ENCODE measurements around the gene MEP1B. TPM values are rescaled to one million over a fixed set of nuclear protein-coding genes. Genes with fewer than 3 reads are reported as not detected.

Gene MEP1B
- total RNA-seq, 2 donors from 2014 or later: 1.8 to 4.6 TPM

GRCh38 chr18:32259553-32259952 lies 69.7 kb downstream of the MEP1B start:
- intact Hi-C loops (cut with DNase I): no loop called here

DNA sequence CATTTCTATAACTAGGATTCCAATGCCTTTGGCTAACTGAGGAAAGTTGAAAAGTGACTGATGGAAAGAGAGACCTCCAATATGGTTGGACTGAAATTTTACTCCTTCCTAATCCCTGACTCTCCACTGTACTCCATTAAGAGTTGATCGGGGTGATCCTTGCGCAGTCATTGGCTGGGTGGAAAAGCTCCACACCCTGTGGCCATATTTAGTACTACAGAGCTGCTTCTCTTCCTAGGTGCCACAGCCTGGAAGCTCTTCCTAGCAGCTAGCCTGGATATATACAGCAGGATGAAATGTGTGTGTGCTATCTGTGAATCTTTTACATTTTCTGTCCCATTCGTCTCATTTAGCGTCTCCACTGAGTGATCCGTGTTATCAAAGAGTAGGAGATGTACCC lies 71.2 kb downstream of the MEP1B start:
- H3K9ac ChIP-seq (ENCODE audit: low read depth in 2 of 2, low read length in 2 of 2): no peak overlapping the region
- no peaks in the 10 kb centered on the region for H3K36me3 ChIP-seq
- H3K4me3 ChIP-seq: no peak overlapping the region
- peak; percentile 3 for DNase-seq
- TF ChIP-seq, protein P1, sequence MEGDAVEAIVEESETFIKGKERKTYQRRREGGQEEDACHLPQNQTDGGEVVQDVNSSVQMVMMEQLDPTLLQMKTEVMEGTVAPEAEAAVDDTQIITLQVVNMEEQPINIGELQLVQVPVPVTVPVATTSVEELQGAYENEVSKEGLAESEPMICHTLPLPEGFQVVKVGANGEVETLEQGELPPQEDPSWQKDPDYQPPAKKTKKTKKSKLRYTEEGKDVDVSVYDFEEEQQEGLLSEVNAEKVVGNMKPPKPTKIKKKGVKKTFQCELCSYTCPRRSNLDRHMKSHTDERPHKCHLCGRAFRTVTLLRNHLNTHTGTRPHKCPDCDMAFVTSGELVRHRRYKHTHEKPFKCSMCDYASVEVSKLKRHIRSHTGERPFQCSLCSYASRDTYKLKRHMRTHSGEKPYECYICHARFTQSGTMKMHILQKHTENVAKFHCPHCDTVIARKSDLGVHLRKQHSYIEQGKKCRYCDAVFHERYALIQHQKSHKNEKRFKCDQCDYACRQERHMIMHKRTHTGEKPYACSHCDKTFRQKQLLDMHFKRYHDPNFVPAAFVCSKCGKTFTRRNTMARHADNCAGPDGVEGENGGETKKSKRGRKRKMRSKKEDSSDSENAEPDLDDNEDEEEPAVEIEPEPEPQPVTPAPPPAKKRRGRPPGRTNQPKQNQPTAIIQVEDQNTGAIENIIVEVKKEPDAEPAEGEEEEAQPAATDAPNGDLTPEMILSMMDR (IDR thresholded peaks at IDR 0.05): peak; percentile 15
- intact Hi-C loops (cut with DNase I): no loop called here
- H3K4me1 ChIP-seq: no peaks in the 10 kb centered on the region
- no peak overlapping the region for H3K27ac ChIP-seq
- no peaks in the 10 kb centered on the region for H3K27me3 ChIP-seq
- no peaks in the 10 kb centered on the region for H3K9me3 ChIP-seq

More at GRCh38 chr18:32259553-32259952, 69.7 kb downstream of the MEP1B start:
- TF ChIP-seq, protein P1 (IDR thresholded peaks at IDR 0.05): no peak
- H3K27me3 ChIP-seq: no peaks in the 10 kb centered on the region
- H3K36me3 ChIP-seq: no peaks in the 10 kb centered on the region
- no peak overlapping the region for H3K9ac ChIP-seq (ENCODE audit: low read depth in 2 of 2, low read length in 2 of 2)
- H3K4me3 ChIP-seq: no peak overlapping the region
- DNase-seq: peak; percentile 84
- no peak overlapping the region for H3K27ac ChIP-seq
- no peaks in the 10 kb centered on the region for H3K4me1 ChIP-seq
- no peaks in the 10 kb centered on the region for H3K9me3 ChIP-seq

DNA sequence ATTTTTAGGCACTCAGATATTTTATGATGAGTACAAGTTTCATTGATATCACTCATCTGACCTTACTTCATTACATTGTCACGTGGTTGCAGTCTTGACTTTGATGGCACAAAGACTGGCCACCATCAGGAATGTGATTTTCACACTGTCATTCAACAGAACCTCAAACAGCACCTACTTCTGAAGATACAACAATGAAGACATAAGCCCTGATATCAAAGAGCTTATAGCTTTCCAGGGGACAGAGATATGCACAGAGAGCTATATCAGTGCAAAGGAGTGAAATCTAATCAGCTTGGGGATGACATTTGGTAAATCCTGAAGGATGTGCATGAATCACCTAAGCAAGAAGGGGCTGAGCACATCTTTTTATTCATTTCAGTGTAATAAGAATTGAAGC lies 72.3 kb downstream of the MEP1B start:
- H3K36me3 ChIP-seq: no peaks in the 10 kb centered on the region
- no peak overlapping the region for H3K4me3 ChIP-seq
- intact Hi-C loops (cut with DNase I): no loop called here
- H3K9ac ChIP-seq (ENCODE audit: low read depth in 2 of 2, low read length in 2 of 2): no peak overlapping the region
- no peaks in the 10 kb centered on the region for H3K9me3 ChIP-seq
- no peak for DNase-seq
- H3K27ac ChIP-seq: no peak overlapping the region
- no peaks in the 10 kb centered on the region for H3K4me1 ChIP-seq
- H3K27me3 ChIP-seq: no peaks in the 10 kb centered on the region
- TF ChIP-seq, protein P1 (IDR thresholded peaks at IDR 0.05): no peak

DNA sequence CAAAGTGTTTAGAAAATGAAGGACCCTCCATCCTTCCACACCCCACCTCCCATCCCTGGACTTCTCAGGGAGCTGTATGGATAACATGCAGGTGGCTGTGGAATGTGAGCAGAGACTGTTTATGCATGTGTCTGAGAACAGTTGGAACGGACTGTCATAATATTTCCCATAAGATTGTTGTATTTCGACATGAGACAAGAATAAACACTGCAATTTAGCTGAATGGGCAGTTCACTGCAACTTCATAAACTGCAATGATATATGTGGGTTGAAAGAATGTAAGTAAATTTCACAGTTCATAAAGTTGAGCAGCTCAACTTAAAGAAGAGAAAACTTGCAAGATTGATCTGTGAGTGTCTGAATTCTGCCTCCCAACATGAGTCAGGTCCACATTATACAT lies 74.6 kb downstream of the MEP1B start:
- intact Hi-C loops (cut with DNase I): no loop called here

GRCh38 chr18:32267463-32267862 lies 77.6 kb downstream of the MEP1B start:
- no peaks in the 10 kb centered on the region for H3K9me3 ChIP-seq
- intact Hi-C loops (cut with DNase I): loop anchor here (5.0 kb wide), 1 partner anchor 110 kb away; no protein-coding TSS in a partner anchor
- no peaks in the 10 kb centered on the region for H3K36me3 ChIP-seq
- TF ChIP-seq, protein P1 (IDR thresholded peaks at IDR 0.05): no peak
- H3K9ac ChIP-seq (ENCODE audit: low read depth in 2 of 2, low read length in 2 of 2): no peak overlapping the region
- no peaks in the 10 kb centered on the region for H3K4me1 ChIP-seq
- DNase-seq: no peak
- H3K27me3 ChIP-seq: no peaks in the 10 kb centered on the region
- H3K4me3 ChIP-seq: no peak overlapping the region
- no peak overlapping the region for H3K27ac ChIP-seq

More for the DNA sequence above, 74.6 kb downstream of the MEP1B start:
- Histone ChIP-seq H3K4me1 (no peaks in the 10 kb centered on the region), H3K9me3 (no peaks in the 10 kb centered on the region), H3K27ac (no peak overlapping the region), H3K27me3 (no peaks in the 10 kb centered on the region), H3K36me3 (no peaks in the 10 kb centered on the region), H3K9ac (ENCODE audit: low read depth in 2 of 2, low read length in 2 of 2) (no peak overlapping the region), H3K4me3 (no peak overlapping the region)
- peak; percentile 6 for DNase-seq
- TF ChIP-seq, protein P1 (IDR thresholded peaks at IDR 0.05): no peak

Other genes starting within 250 kb of the MEP1B start
- 10 to 100 TPM; 43.1 to 49.2 TPM for gene TRAPPC8, start 246.9 kb upstream of the MEP1B start, total RNA-seq
- 10 to 100 TPM in 1 of 2 donors, 1 to 10 TPM in 1; 8.4 to 13.9 TPM for gene RNF125, start 171.2 kb upstream of the MEP1B start, total RNA-seq
- gene RNF138, start 98.2 kb upstream of the MEP1B start, total RNA-seq: 10 to 100 TPM; 48.3 to 53.2 TPM

Data from colonic mucosa (tissue), 4 donors.